NCI-H187 treated with DMSO at 0.1 percent for 48 hours (cell line): ENCODE measurements around the gene NAT8L.
"Not testable (repeated sequence)": the region's sequence is repeated elsewhere in the genome, so short reads cannot be mapped to it uniquely, and the experiment has no call there.

Experiments
- DNase-seq: peaks from one replicate; lab custom pipeline; 2025; lab: John Stamatoyannopoulos, UW

Gene NAT8L

GRCh38 chr4:2059046-2059725, at the start of gene NAT8L:
NAT8L (plus strand) TSS chr4:2059327; CDS start chr4:2059512, 185 bp downstream.
- peak; percentile 12 for DNase-seq

DNA sequence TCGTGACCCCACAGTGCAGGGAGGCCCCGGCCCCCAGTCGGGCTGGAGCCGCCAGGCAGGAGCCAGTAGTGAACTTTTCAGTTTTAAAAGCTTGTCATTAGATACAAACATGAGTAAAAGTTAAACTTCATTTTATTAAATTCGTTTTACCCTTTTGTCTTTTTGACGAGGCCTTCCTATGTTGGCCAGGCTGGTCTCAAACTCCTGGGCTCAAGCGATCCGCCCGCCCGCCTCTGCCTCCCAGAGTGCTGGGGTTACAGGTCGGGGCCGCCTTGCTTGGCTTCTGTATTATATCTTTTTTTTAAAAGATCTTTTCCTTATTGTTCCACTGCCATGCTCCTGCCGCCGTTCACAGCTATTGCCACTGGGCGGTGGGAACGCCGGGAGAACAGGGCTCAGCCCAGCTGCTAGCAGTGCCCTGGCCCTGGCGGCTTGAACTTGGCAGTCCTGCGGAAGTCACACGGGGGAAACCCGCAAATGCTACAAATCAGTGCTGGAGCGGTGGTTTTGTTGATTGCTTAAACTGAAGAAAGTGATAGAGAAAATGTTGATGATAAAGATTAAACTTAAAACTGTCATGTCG, 49.4 kb upstream of the NAT8L start:
- DNase-seq = no peak

- DNase-seq = no peak
These were observed 47.5 kb upstream of the NAT8L start for GRCh38 chr4:2011583-2011982.

- no peak for DNase-seq
These were observed 44.1 kb upstream of the NAT8L start for GRCh38 chr4:2015008-2015407.

GRCh38 chr4:2021358-2022018, 37.6 kb upstream of the NAT8L start:
- not testable (repeated sequence) for DNase-seq

GRCh38 chr4:2024683-2025082, 34.4 kb upstream of the NAT8L start:
- DNase-seq = no peak

- no peak for DNase-seq
These were observed 33.3 kb upstream of the NAT8L start for GRCh38 chr4:2025817-2026216.

- not testable (repeated sequence) for DNase-seq
These were observed 32.0 kb upstream of the NAT8L start for GRCh38 chr4:2027120-2027519.

DNA sequence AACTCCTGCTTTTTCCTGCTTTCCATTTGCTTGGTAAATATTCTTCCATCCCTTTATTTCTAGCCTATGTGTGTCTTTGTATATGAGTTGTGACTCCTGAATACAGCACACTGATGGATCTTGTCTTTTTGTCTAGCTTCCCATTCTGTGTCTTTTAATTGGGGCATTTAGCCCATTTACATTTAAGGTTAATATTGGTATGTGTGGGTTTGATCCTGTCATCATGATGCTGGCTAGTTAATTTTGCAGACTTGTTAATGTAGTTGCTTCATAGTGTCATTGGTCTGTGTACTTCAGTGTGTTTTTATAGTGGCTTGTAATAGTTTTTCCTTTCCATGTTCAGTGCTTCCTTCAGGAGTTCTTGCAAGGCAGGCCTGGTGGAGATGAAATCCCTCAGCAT, 28.0 kb upstream of the NAT8L start:
- not testable (repeated sequence) for DNase-seq

DNA sequence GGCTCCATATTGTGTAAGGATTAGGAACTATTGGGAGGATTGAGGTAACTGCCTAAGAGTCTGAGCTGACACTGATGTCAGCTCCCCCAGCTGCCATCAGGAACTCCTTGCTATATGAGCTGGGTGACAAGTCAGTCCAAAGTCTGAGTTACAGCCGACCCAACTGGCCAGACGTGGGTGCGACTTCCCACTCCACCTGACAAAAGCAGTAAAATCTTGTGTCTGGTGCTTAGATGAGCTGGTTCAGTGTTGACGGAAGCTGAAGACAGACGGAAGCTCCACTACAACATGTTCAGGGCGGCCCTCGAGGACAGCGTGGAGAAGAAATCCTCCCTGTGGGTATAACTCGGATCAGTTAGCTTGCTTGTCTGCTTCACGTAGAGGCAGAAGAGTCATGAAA, 22.8 kb upstream of the NAT8L start:
- DNase-seq = no peak

DNA sequence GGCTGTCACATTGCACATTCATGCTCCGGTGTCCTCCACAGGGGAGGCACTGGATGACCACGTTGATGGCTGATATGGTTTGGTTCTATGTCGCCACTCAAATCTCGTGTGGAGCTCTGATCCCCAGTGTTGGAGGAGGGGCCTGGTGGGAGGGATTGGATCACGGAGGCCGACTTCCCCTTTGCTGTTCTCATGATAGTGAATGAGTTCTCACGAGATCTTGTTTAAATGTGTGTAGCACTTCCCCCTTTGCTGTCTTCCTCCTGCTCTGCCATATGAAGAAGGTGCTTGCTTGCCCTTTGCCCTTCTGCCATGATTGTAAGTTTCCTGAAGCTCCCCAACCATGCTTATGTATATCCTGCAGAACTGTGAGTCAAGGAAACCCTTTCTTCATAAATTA, 22.3 kb upstream of the NAT8L start:
- DNase-seq = no peak

GRCh38 chr4:2040391-2041238, 18.5 kb upstream of the NAT8L start:
- DNase-seq = no peak

DNA sequence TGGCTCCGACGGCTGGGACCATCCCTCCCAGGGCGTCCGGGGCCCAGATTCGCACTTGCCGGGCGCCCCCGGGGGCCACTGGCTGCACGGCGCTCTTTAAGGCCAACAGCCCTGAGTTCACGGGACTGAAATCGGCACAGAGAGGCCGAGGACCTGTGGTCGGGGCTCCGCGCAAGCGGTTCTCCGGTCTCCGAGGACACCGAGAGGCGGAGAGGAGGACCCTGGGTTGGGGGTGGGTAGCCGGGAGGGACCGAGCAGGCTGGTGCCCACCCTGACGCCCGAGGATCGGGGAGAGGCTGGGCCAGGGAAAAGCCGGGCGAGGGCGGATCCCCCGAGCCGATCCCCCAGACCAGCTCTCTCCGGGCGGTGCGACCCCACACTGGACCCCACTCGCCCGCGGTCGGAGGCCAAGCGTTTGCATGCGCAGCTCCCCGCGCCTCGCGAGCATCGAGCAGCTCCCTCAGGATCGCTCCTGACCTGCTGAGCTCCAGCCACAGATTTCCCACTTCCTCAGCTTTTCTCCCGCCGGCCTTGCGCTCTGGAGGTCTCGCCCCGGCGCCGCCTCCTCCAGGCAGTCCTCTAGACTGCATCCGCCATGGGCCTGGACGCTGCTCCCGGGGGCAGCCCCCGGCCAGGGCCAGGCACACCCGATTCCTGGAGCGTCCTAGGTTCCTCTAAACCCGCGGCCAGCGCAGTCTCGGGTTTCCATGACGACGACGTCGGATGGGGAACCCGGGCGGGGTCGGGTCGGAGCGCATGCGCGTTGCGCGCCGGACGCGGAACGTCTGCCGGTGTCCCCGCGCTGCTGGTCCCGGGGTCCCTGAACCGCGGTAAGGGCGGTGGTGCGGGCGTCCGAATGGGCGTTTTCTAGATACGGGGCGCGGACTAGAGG, 17.6 kb upstream of the NAT8L start:
- no peak for DNase-seq

- DNase-seq = no peak
These were observed 16.8 kb upstream of the NAT8L start for GRCh38 chr4:2042204-2042946.

GRCh38 chr4:2042947-2043395, 16.2 kb upstream of the NAT8L start:
- DNase-seq = no peak

GRCh38 chr4:2043396-2044118, 15.6 kb upstream of the NAT8L start:
- DNase-seq = no peak

DNA sequence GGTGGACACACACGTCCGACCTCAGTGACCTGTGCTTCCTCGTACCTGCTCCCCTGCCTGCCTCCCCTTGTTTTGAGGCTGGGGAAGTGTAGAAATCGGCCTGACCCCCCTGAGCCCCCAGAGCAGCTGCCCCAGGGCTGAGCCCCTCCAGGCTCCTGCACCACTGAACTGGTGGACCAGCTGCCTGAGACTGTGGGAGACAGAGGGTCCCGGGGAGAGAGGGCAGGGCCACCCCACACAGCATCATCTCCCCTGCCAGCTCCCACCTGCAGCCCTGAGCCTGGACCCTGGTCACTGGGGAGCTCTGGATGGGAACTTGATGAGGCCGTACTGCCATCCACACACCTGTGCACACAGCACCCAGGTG, 15.0 kb upstream of the NAT8L start:
- DNase-seq = no peak

GRCh38 chr4:2044542-2045517, 14.3 kb upstream of the NAT8L start:
- DNase-seq = no peak

DNA sequence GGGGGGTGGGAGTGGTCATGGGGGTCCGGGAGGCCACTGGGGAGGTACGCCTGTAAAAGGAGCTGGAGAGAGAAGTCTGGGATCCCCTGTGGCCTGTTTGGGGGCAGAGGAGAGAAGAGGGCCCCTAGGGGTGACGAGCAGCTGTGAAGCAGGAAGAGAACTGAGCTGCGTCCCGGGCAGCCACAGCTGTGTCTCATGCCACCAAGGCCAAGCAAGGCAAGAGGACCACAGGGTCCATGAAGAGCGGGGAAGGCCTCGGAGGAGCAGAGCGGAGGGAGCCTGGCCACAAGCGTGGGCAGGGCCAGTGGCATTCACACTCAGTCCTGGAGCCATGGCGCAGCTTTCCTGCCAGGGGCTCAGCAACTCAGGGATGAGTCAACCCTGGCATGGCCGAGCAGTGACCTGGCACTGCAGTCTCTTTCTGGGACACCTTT, 13.6 kb upstream of the NAT8L start:
- DNase-seq = no peak
